C4-2B (cell line): ENCODE data around the gene MAG.

Source experiments
- H3K27ac ChIP-seq: fragments of 450-650 bp; 2 replicates; pipeline ENCODE4 v1.5.1; 2017
- ZFX ChIP-seq: fragments of 450-650 bp; IDR thresholded peaks from 2 replicates; pipeline ENCODE4 v1.6.1; 2017
- TF ChIP-seq, protein P1 (sequence below): fragments of 450-650 bp; conservative IDR thresholded peaks from 2 replicates; pipeline ENCODE4 v1.5.1; 2017; ENCODE audit warnings: mild to moderate bottlenecking

Gene MAG

DNA sequence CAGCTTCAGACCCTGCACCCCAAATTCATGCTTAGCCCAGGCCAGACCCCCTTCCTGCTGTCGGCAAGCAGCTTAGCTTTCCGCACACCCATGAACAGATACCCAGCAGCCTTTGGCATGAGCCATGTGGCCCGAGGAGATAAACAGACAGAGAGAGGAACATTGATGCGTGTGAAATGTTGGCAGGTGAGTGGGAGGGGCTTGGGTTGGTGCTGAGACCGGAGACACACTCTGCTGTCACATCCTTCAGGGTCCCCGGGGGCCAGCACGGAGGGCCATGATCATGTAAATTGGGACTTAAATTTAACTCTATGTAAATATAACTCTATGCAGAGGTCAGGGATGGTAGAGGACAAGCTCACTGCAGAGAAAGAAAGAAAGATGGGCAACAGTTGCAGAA is 38.5 kb downstream of the MAG start:
- TF ChIP-seq, protein P1, sequence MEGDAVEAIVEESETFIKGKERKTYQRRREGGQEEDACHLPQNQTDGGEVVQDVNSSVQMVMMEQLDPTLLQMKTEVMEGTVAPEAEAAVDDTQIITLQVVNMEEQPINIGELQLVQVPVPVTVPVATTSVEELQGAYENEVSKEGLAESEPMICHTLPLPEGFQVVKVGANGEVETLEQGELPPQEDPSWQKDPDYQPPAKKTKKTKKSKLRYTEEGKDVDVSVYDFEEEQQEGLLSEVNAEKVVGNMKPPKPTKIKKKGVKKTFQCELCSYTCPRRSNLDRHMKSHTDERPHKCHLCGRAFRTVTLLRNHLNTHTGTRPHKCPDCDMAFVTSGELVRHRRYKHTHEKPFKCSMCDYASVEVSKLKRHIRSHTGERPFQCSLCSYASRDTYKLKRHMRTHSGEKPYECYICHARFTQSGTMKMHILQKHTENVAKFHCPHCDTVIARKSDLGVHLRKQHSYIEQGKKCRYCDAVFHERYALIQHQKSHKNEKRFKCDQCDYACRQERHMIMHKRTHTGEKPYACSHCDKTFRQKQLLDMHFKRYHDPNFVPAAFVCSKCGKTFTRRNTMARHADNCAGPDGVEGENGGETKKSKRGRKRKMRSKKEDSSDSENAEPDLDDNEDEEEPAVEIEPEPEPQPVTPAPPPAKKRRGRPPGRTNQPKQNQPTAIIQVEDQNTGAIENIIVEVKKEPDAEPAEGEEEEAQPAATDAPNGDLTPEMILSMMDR = no peak
- TF ChIP-seq ZFX = no peak
- H3K27ac ChIP-seq = no peak overlapping the region

DNA sequence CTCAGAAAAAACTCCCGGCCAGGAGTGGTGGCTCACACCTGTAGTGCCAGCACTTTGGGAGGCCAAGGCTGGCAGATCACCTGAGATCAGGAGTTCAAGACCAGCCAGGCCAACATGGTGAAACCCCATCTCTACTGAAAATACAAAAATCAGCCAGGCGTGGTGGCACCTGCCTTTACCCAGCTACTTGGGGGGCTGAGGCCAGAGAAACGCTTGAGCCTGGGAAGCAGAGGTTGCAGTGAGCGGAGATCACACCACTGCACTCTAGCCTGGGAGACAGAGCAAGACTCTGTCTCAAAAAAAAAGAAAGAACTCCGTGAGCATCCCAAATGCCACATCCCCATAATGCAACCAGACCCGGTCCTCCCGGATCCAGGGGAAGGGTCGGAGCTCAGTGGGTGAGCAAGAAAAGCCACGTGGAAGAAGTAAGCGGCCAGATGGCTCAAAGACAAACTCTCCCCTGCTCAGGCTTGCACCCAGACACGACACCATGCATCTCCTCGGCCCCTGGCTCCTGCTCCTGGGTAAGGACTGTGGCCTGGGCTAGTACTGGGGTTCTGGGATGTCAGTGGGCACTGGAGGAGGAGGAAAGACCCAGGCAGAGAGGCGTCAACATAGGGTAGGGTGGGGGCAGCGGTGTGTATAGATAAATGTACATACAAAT is 39.7 kb downstream of the MAG start:
- no peak overlapping the region for H3K27ac ChIP-seq
- no peak for TF ChIP-seq ZFX
- TF ChIP-seq, protein P1 = no peak

DNA sequence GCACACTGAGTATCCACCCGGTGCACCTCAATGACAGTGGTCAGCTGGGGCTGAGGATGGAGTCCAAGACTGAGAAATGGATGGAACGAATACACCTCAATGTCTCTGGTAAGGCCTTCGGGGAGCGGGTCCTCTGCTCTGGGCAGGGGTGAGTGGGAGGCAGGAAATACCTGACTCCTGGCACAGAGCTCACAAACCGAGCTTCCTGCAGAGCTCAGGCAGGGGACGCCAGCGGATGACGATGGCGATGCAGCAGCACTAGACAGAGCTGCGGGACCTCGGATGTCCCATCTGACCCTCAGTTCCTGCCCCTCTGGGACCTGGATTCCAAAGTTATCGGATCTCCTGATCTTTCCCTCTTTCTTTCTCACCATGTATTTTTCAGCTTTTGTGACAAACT is 40.9 kb downstream of the MAG start:
- no peak overlapping the region for H3K27ac ChIP-seq
- TF ChIP-seq, protein P1 = no peak
- no peak for TF ChIP-seq ZFX

DNA sequence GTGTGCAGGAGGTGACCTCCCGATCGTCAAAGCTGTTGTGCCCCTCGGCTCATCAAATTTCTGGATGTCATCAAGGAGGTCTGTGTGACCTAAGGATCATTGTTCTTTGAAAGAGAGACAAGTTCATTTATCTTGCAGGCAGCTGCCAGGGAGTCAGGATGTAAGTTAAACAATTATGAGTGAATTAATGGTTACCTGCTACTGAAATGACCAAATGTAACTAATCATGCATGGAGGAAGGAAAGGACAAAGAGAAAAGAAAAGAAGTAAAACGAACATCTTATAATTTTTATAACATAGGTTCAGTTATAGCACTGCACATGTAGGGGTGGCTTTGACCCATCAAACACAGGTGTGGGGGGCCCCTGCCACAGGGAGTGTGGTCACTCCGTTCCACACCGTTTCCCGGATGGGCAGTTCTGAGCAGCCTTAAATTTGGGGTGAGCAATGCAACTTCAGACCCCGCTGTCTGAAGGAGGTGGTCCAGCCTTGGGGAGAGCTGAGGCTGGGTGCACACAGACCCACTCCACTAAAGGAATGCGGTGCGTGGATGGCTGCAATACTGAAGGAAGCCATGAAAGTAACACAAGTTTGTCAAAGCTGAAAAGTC is 42.3 kb downstream of the MAG start:
- no peak overlapping the region for H3K27ac ChIP-seq
- TF ChIP-seq, protein P1 = no peak
- no peak for TF ChIP-seq ZFX

DNA sequence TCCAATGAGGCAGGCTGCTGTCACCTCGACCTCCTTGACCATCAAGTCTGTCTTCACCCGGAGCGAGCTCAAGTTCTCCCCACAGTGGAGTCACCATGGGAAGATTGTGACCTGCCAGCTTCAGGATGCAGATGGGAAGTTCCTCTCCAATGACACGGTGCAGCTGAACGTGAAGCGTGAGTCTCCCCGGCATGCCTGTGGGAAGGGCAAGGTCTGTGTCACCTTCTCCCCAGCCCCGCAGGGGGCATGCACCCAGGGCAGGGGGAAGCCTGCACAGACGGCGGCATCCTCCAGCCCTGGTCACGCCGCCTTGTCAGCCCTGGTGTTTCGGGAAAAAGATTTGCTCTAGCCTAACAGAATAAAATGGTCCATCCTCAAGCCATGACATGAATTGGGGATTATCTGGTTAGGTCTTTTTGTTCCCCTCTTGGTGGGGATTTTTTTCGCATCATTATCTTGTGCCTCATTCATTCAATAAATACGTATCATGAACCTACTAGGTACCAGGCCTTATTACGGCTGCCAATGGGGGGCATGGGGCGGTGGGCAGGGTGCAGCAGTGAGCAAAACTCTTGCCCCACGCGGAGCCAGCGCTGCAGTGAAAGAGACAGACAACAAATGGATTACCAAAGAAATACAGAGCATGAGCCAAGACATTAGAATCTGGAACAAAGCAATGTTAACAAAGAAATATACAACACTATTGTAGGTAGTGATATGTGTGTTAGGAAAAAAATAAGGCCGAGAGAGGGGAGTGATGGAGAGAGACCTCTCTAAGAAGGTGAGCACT is 44.4 kb downstream of the MAG start:
- TF ChIP-seq, protein P1 = no peak
- TF ChIP-seq ZFX = no peak
- H3K27ac ChIP-seq = no peak overlapping the region

DNA sequence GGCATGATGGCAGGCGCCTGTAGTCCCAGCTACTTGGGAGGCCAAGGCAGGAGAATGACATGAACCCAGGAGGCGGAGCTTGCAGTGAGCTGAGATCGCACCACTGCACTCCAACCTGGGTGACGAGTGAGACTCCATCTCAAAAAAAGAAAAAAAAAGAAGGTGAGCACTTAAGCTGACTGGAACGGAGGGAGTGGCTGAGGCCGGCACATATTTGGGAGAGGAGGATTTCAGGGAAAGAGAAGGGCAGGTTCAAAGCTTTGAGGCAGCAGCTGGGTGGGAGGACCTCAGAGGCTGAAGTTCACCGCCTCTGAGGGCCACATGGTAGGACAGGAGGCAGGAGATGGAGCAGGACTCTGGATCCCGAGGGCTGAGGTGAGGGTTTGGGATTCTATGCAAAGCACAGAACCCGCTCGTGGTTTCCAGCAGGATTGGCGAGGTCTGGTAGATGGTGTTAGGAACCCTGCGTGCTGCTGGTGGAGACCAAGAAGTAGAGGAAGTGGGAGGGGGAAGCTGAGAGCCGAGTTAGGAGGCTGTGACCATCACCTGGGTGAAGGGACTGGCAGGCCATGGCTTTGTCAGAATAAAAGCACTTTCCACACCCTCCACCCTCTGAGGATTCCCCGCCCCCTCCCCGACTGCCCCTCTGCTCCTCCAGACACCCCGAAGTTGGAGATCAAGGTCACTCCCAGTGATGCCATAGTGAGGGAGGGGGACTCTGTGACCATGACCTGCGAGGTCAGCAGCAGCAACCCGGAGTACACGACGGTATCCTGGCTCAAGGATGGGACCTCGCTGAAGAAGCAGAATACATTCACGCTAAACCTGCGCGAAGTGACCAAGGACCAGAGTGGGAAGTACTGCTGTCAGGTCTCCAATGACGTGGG is 45.4 kb downstream of the MAG start:
- H3K27ac ChIP-seq = no peak overlapping the region
- no peak for TF ChIP-seq ZFX
- TF ChIP-seq, protein P1 = no peak
